ENCODE measurements around the gene SAMM50. TPM values are rescaled to one million over a fixed set of nuclear protein-coding genes. Genes with fewer than 3 reads are reported as not detected.

SAMM50 gene
- total and polyA plus RNA-seq, 10 donors, result 17.8 to 35.5 (median 28.0) TPM

DNA sequence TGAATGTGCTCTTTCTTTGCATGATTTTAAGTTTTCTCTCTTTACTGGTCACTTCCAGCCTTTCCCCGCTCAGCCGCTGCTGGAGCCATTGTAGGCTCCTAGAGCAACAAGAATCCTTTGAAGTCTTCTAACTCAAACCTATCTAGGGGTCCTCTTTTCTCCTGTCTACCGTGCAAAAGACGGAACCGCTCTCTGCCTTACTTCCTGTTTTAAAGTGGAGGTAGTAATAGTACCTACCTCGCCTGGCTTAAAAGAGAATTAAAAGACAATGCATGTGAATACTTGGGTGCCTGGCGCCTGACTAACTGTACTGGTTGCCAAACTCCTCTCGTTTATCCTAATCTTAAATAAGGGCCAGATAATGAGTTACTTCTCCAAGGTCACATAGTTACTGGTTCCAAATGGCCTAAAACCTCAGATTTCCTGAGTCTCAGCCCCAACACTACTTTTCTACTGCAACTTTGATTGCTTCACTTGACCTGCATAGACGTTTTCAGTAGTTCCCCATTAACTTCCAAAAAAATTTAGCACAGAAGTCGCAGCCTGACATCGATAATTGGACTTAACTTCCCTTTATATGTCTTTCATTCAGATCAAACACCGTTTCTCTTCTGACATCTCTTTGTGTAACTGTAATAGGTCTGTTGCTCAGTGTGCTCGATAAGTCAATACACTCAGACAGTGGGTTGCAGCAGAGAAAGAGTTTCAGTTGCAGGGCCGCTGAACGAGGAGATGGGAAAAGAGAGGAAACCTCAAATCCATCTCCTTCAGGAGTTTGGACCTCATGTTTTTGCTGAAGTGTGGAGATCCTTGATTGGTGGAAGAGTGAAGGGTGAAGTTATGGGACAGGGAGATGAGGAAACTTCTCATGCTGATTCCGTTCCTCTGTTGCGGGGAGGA is 891 bp downstream of the SAMM50 start:
- Histone ChIP-seq H3K27ac (peak overlapping the region; percentile 82 to 93 (median 87)), H3K27me3 (replicated peaks in 1 of 7) (peaks cover 0 to 12% (median 0%) of the 10 kb centered on the region in 7 donors), H3K36me3 (peaks cover 0 to 18% (median 0%) of the 10 kb centered on the region in 6 donors), H3K4me1 (peaks cover 15 to 40% (median 33%) of the 10 kb centered on the region in 6 donors), H3K9me3 (no peaks in the 10 kb centered on the region), H3K4me3 (peak overlapping the region; percentile 73 to 99 (median 96))
- 29 to 38% (median 35%) methylated on average over 17 of the region's 17 CpGs for WGBS, 5 donors
- DNase-seq, result no peak
- intact Hi-C loops (cut with DNase I; ENCODE audit: low total_unique reads), result no loop called here
- no peak for TF ChIP-seq POLR2A (IDR thresholded peaks at IDR 0.05)
- TF ChIP-seq POLR2AphosphoS5 (IDR thresholded peaks at IDR 0.05), result no peak
- no peak for TF ChIP-seq CTCF (IDR thresholded peaks at IDR 0.05 in 8 of 11, conservative IDR thresholded peaks at IDR 0.05 in 3 of 11)

GRCh38 chr22:43956805-43957463 is 1.7 kb downstream of the SAMM50 start:
- TF ChIP-seq POLR2AphosphoS5 (IDR thresholded peaks at IDR 0.05), result no peak
- TF ChIP-seq POLR2A (IDR thresholded peaks at IDR 0.05), result no peak
- TF ChIP-seq CTCF (IDR thresholded peaks at IDR 0.05 in 8 of 11, conservative IDR thresholded peaks at IDR 0.05 in 3 of 11), result no peak
- 72 to 86% (median 78%) methylated on average over 9 of the region's 9 CpGs for WGBS, 5 donors
- Histone ChIP-seq H3K4me3 (peak overlapping the region in 2 of 8 donors; percentile 94 to 97), H3K27me3 (replicated peaks in 1 of 7) (peaks cover 0 to 6% (median 0%) of the 10 kb centered on the region in 7 donors), H3K9me3 (no peaks in the 10 kb centered on the region), H3K36me3 (peaks cover 0 to 18% (median 0%) of the 10 kb centered on the region in 6 donors), H3K27ac (no peak overlapping the region), H3K4me1 (peaks cover 15 to 40% (median 33%) of the 10 kb centered on the region in 6 donors)
- no peak for DNase-seq
- intact Hi-C loops (cut with DNase I; ENCODE audit: low total_unique reads), result no loop called here

DNA sequence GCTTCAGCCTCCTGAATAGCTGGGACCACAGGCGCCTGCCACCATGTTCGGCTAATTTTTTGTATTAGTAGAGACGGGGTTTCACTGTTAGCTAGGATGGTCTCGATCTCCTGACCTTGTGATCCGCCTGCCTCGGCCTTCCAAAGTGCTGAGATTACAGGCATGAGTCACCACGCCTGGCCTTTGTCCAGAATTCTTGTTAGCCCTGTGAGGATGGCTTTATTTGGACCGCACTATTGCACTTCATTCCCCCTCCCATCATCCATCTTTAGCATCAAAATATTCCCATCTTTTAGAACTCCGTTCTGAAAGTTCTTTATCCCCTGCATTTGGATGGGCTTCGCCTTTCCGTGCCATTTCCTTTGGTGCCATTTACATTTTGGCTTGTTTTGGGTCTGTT is 2.6 kb downstream of the SAMM50 start:
- intact Hi-C loops (cut with DNase I; ENCODE audit: low total_unique reads), result no loop called here
- peaks cover 15 to 40% (median 33%) of the 10 kb centered on the region in 6 donors for H3K4me1 ChIP-seq
- H3K4me3 ChIP-seq, result no peak overlapping the region
- no peak for DNase-seq
- H3K36me3 ChIP-seq, result peaks cover 0 to 20% (median 0%) of the 10 kb centered on the region in 6 donors
- no peak for TF ChIP-seq POLR2A (IDR thresholded peaks at IDR 0.05)
- no peak for TF ChIP-seq CTCF (IDR thresholded peaks at IDR 0.05 in 8 of 11, conservative IDR thresholded peaks at IDR 0.05 in 3 of 11)
- no peak for TF ChIP-seq POLR2AphosphoS5 (IDR thresholded peaks at IDR 0.05)
- WGBS, 5 donors, result 83 to 89% (median 88%) methylated on average over 11 of the region's 11 CpGs
- no peak overlapping the region for H3K27ac ChIP-seq
- no peaks in the 10 kb centered on the region for H3K27me3 ChIP-seq (replicated peaks in 1 of 7)
- H3K9me3 ChIP-seq, result no peaks in the 10 kb centered on the region
